Memory B cell (primary cell): ENCODE results near the gene GRM7.

Experiments used
- ATAC-seq: fragments of 150-1000 bp; cut with Tn5 transposase; 2 replicates; pipeline ENCODE4 v1.10.0; 2021; ENCODE audit warnings: low read depth, mild to moderate bottlenecking, moderate library complexity
- DNase-seq, 2 donors: peaks; one replicate each; pipeline ENCODE4 v3.0.0; 2022; ENCODE audit warnings: low spot score in 2 of 2
- H3K27ac Mint-ChIP-seq: one replicate; pipeline ENCODE4 v1.8.0; 2022; ENCODE audit warnings: mild to moderate bottlenecking, moderate library complexity, mixed read lengths
- H3K27me3 Mint-ChIP-seq: one replicate; pipeline ENCODE4 v1.8.0; 2022; ENCODE audit warnings: mixed read lengths
- H3K36me3 Mint-ChIP-seq: one replicate; pipeline ENCODE4 v1.8.0; 2022; ENCODE audit warnings: mild to moderate bottlenecking, mixed read lengths
- H3K4me1 Mint-ChIP-seq: one replicate; pipeline ENCODE4 v1.8.0; 2022; ENCODE audit warnings: mixed read lengths
- H3K4me3 Mint-ChIP-seq: one replicate; pipeline ENCODE4 v1.8.0; 2022; ENCODE audit warnings: mild to moderate bottlenecking, moderate library complexity, mixed read lengths
- H3K9me3 Mint-ChIP-seq: one replicate; pipeline ENCODE4 v1.8.0; 2022; ENCODE audit warnings: mixed read lengths

GRM7 gene

GRCh38 chr3:7144697-7145308 lies 283.9 kb downstream of the GRM7 start:
- Mint-ChIP-seq H3K4me1 (no peaks in the 10 kb centered on the region), H3K9me3 (peaks cover 1% of the 10 kb centered on the region), H3K27ac (no peak overlapping the region), H3K4me3 (no peak overlapping the region), H3K27me3 (no peaks in the 10 kb centered on the region), H3K36me3 (no peaks in the 10 kb centered on the region)
- DNase-seq (no peak), ATAC-seq (no peak)

- H3K4me3 Mint-ChIP-seq, result no peak overlapping the region
- H3K36me3 Mint-ChIP-seq, result no peaks in the 10 kb centered on the region
- no peaks in the 10 kb centered on the region for H3K27me3 Mint-ChIP-seq
- no peak overlapping the region for H3K27ac Mint-ChIP-seq
- H3K4me1 Mint-ChIP-seq, result no peaks in the 10 kb centered on the region
- DNase-seq, result no peak
- H3K9me3 Mint-ChIP-seq, result peaks cover 1% of the 10 kb centered on the region
- ATAC-seq, result no peak
Observed at GRCh38 chr3:7146529-7146928, 285.6 kb downstream of the GRM7 start.

- H3K4me3 Mint-ChIP-seq, result no peak overlapping the region
- H3K4me1 Mint-ChIP-seq, result no peaks in the 10 kb centered on the region
- no peak for DNase-seq
Observed at GRCh38 chr3:7158516-7158915, 297.6 kb downstream of the GRM7 start.

GRCh38 chr3:7160689-7161088 lies 299.8 kb downstream of the GRM7 start:
- Mint-ChIP-seq H3K4me1 (no peaks in the 10 kb centered on the region), H3K9me3 (peaks cover 4% of the 10 kb centered on the region), H3K27me3 (no peaks in the 10 kb centered on the region), H3K27ac (no peak overlapping the region), H3K36me3 (no peaks in the 10 kb centered on the region), H3K4me3 (no peak overlapping the region)
- ATAC-seq, result no peak
- no peak for DNase-seq

More at GRCh38 chr3:7158516-7158915, 297.6 kb downstream of the GRM7 start:
- no peaks in the 10 kb centered on the region for H3K27me3 Mint-ChIP-seq
- no peak for ATAC-seq
- H3K9me3 Mint-ChIP-seq, result peaks cover 3% of the 10 kb centered on the region
- H3K36me3 Mint-ChIP-seq, result no peaks in the 10 kb centered on the region
- H3K27ac Mint-ChIP-seq, result no peak overlapping the region

- Mint-ChIP-seq H3K4me1 (no peaks in the 10 kb centered on the region), H3K36me3 (no peaks in the 10 kb centered on the region), H3K9me3 (peaks cover 4% of the 10 kb centered on the region), H3K4me3 (no peak overlapping the region), H3K27me3 (no peaks in the 10 kb centered on the region), H3K27ac (no peak overlapping the region)
- no peak for DNase-seq
- no peak for ATAC-seq
Observed at GRCh38 chr3:7166460-7166859, 305.5 kb downstream of the GRM7 start.

GRCh38 chr3:7171493-7171892 lies 310.6 kb downstream of the GRM7 start:
- DNase-seq, result no peak
- no peak for ATAC-seq
- H3K27ac Mint-ChIP-seq, result no peak overlapping the region
- no peaks in the 10 kb centered on the region for H3K27me3 Mint-ChIP-seq
- no peaks in the 10 kb centered on the region for H3K36me3 Mint-ChIP-seq
- no peaks in the 10 kb centered on the region for H3K9me3 Mint-ChIP-seq
- no peaks in the 10 kb centered on the region for H3K4me1 Mint-ChIP-seq
- H3K4me3 Mint-ChIP-seq, result no peak overlapping the region

- H3K9me3 Mint-ChIP-seq, result no peaks in the 10 kb centered on the region
- H3K4me1 Mint-ChIP-seq, result no peaks in the 10 kb centered on the region
- H3K4me3 Mint-ChIP-seq, result no peak overlapping the region
- H3K27ac Mint-ChIP-seq, result no peak overlapping the region
- no peaks in the 10 kb centered on the region for H3K27me3 Mint-ChIP-seq
- no peak for ATAC-seq
- DNase-seq, result no peak
- no peaks in the 10 kb centered on the region for H3K36me3 Mint-ChIP-seq
Observed at GRCh38 chr3:7172996-7173395, 312.1 kb downstream of the GRM7 start.

- H3K36me3 Mint-ChIP-seq, result no peaks in the 10 kb centered on the region
- DNase-seq (no peak), ATAC-seq (no peak)
- H3K9me3 Mint-ChIP-seq, result peaks cover 4% of the 10 kb centered on the region
- H3K4me1 Mint-ChIP-seq, result no peaks in the 10 kb centered on the region
- H3K27me3 Mint-ChIP-seq, result no peaks in the 10 kb centered on the region
- H3K4me3 Mint-ChIP-seq, result no peak overlapping the region
- H3K27ac Mint-ChIP-seq, result no peak overlapping the region
Observed at GRCh38 chr3:7188551-7188950, 327.6 kb downstream of the GRM7 start.

GRCh38 chr3:7190095-7190494 lies 329.2 kb downstream of the GRM7 start:
- Mint-ChIP-seq H3K4me1 (no peaks in the 10 kb centered on the region), H3K27me3 (no peaks in the 10 kb centered on the region), H3K9me3 (peaks cover 4% of the 10 kb centered on the region), H3K27ac (no peak overlapping the region), H3K4me3 (no peak overlapping the region), H3K36me3 (no peaks in the 10 kb centered on the region)
- ATAC-seq (no peak), DNase-seq (no peak)

- Mint-ChIP-seq H3K27ac (no peak overlapping the region), H3K4me3 (no peak overlapping the region), H3K36me3 (no peaks in the 10 kb centered on the region), H3K9me3 (peaks cover 7% of the 10 kb centered on the region), H3K4me1 (no peaks in the 10 kb centered on the region), H3K27me3 (no peaks in the 10 kb centered on the region)
- DNase-seq (no peak), ATAC-seq (no peak)
Observed at GRCh38 chr3:7193269-7193668, 332.4 kb downstream of the GRM7 start.

GRCh38 chr3:7194071-7194835 lies 333.3 kb downstream of the GRM7 start:
- no peaks in the 10 kb centered on the region for H3K36me3 Mint-ChIP-seq
- H3K27me3 Mint-ChIP-seq, result no peaks in the 10 kb centered on the region
- no peak overlapping the region for H3K27ac Mint-ChIP-seq
- H3K4me3 Mint-ChIP-seq, result no peak overlapping the region
- no peaks in the 10 kb centered on the region for H3K4me1 Mint-ChIP-seq
- no peak for ATAC-seq
- H3K9me3 Mint-ChIP-seq, result peaks cover 7% of the 10 kb centered on the region
- no peak for DNase-seq

- H3K4me3 Mint-ChIP-seq, result no peak overlapping the region
- DNase-seq (no peak), ATAC-seq (no peak)
- H3K27ac Mint-ChIP-seq, result no peak overlapping the region
- peaks cover 7% of the 10 kb centered on the region for H3K9me3 Mint-ChIP-seq
- H3K4me1 Mint-ChIP-seq, result no peaks in the 10 kb centered on the region
- H3K27me3 Mint-ChIP-seq, result no peaks in the 10 kb centered on the region
- H3K36me3 Mint-ChIP-seq, result no peaks in the 10 kb centered on the region
Observed at GRCh38 chr3:7195934-7196333, 335.0 kb downstream of the GRM7 start.

- H3K4me3 Mint-ChIP-seq, result no peak overlapping the region
- no peaks in the 10 kb centered on the region for H3K27me3 Mint-ChIP-seq
- ATAC-seq (no peak), DNase-seq (no peak)
- no peaks in the 10 kb centered on the region for H3K36me3 Mint-ChIP-seq
- no peaks in the 10 kb centered on the region for H3K4me1 Mint-ChIP-seq
- H3K9me3 Mint-ChIP-seq, result peaks cover 7% of the 10 kb centered on the region
- no peak overlapping the region for H3K27ac Mint-ChIP-seq
Observed at GRCh38 chr3:7201784-7202183, 340.9 kb downstream of the GRM7 start.

- ATAC-seq (no peak), DNase-seq (no peak)
- Mint-ChIP-seq H3K36me3 (no peaks in the 10 kb centered on the region), H3K4me1 (peaks cover 2% of the 10 kb centered on the region), H3K9me3 (peaks cover 2% of the 10 kb centered on the region), H3K4me3 (no peak overlapping the region), H3K27me3 (no peaks in the 10 kb centered on the region), H3K27ac (no peak overlapping the region)
Observed at GRCh38 chr3:7203969-7204847, 343.3 kb downstream of the GRM7 start.
